Stimulated activated CD4-positive, alpha-beta T cell treated with anti-CD3 and anti-CD28 coated beads, Interleukin-15, amount 100 ng/mL, for 24 hours (primary cell): Measurements from ENCODE around the gene PTGS1.
"Not testable (repeated sequence)": the region's sequence is repeated elsewhere in the genome, so short reads cannot be mapped to it uniquely, and the experiment has no call there.

Source experiments
- DNase-seq: peaks from one replicate; pipeline ENCODE4 v3.0.0-alpha.2; 2020

The PTGS1 gene

GRCh38 chr9:122347348-122348287, 23.2 kb upstream of the PTGS1 start:
- DNase-seq = peak; percentile 22

GRCh38 chr9:122348288-122348777, 22.5 kb upstream of the PTGS1 start:
- no peak for DNase-seq

DNA sequence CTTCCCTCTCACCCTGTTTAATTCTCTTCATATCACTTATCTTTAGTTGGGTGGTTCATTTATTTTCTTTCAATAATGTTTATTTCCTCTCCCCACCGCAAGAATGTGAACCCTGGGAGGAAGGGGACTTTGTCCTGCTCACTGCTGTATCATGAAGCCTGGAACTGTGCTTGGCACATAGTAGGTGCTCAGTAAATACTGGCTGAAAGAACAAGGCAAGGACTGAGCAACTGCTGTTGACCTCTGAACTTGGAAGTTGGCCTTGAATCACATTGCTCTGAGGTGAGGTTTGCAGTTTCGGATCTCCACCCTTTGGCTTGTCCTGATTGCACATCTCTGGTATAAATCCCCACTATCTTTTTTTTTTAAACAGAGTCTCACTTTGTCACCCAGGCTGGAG, 22.0 kb upstream of the PTGS1 start:
- no peak for DNase-seq

GRCh38 chr9:122349201-122349600, 21.6 kb upstream of the PTGS1 start:
- DNase-seq = no peak

DNA sequence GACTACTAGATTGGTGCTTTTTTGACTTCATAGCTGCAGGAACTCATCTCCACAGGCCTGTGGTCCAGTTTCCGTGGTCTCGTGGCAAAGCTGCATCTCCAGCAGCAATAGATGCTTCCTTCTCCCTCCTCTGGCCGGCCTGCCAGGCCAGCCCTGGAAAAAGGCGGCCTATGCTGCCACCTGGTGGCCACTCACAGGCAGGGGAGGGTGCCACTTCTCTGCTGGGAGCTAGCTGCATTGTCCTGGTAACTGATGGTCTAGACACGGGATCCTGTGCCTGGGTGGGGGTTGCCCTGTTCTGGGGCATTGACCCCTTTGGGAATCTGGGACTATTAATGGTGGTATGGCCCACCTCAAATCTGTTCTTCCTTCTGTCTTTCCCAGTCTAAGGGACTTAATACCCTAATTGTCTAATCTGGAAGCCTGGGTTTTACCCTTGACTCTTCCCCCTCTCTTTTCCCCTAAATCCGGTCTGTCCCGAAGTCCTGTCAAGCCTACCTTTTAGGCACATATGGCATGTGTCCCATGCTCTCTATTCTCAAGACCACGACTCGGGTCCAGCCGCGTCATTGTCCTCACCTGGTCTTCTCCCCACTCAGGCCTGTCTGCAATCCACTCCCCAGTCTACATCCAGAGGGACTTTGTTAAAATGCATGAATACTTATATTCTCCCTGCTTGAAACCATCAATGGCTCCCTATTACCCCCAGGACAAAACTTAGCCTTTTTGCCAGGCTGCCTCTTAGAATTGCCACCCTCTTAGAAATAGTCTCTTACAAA, 20.1 kb upstream of the PTGS1 start:
- DNase-seq = peak; percentile 83

DNA sequence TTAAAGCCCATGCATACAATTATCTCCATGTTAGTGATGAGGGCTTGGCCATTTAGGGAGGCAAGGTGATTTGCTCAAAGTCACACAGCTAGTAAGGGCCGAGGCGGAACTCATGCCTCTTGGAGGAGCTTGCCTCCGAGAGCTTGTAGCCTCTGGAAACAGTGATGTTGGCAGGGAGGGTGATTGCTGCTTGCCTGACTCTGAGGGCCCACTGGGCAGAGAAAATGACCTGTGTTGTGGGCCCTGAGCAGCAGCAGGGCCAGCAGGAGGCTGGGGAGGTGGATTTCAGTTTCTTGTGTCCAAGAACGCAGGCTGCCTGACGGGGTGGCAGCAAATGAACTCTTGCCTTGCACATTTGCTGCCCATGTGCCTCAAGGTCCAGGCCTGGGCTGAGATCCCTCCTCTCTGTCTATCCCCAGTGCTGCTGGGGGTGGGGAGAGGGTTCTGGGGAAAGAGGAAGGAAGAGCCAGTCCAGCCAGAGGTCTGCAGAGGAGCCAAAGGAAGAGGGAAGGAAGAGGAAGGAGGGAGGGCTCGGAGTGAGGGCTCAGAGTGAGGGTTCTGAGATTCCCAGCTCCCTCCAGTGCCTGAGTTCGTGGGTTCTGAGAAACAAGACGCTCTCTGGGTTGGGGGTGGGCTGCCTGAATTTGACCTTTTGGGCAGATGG, 16.2 kb upstream of the PTGS1 start:
- no peak for DNase-seq

DNA sequence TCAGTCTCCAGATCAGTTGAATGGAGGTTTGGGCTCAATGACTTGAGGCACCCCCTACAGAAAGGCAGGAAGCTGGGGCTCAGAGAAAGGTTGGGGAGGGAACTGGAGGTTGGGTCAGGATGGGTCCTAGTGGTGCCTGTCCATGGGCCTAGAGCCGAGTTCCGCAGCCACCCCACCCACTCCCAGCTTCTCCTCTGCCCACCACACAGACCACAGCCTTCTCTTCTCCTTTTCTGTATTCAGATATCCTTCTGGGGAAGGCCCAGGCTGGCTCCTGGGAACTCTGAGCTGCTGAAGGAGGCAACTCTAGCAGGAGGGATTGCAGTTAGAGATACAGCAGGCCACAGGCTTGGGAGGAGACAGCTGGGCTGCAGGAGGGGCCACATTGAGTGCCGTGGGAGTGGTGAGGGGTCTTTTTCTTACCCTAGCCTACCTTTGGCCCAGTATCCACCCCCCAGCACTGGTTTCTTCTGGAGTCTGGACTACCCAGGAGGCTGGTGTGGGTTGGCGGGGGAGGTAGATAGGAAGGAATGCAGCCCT, 15.4 kb upstream of the PTGS1 start:
- no peak for DNase-seq

DNA sequence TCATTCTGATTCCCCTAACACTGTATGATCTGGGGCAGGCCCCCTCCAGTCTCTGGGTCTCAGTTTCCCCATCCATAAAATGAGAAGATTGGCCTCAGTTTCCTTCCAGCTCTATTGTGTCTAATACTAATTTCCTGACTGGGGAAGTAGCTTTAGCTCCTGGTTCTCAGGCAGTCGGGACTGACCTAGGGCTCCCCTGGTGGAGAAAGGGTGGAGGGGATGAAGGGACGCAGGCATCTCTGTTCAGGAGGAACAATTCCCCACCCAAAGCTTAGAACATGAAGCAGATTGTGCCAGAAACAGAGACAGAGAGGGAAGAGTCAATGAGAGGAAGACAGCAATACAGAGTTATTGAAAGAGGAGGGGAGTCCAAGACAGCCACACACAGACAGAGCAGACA, 14.2 kb upstream of the PTGS1 start:
- DNase-seq = no peak

- DNase-seq = no peak
Measured at GRCh38 chr9:122360891-122361290, 9.9 kb upstream of the PTGS1 start.

DNA sequence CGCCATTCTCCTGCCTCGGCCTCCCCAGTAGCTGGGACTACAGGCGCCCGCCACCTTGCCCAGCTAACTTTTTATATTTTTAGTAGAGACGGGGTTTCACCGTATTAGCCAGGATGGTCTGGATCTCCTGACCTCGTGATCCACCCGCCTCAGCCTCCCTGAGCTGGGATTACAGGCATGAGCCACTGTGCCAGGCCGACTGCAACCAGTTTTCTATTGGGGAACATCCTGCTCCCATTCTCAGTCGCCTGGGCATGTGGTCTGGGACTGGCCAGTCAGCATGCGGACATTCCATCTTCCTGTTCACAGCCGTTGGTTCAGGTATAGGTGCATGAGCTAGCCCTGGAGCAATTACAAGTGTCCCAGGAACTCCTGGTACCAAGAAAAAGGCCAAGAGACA, 7.7 kb upstream of the PTGS1 start:
- not testable (repeated sequence) for DNase-seq

GRCh38 chr9:122364117-122364782, 6.6 kb upstream of the PTGS1 start:
- DNase-seq = no peak

- no peak for DNase-seq
Measured at GRCh38 chr9:122364783-122365150, 6.1 kb upstream of the PTGS1 start.

DNA sequence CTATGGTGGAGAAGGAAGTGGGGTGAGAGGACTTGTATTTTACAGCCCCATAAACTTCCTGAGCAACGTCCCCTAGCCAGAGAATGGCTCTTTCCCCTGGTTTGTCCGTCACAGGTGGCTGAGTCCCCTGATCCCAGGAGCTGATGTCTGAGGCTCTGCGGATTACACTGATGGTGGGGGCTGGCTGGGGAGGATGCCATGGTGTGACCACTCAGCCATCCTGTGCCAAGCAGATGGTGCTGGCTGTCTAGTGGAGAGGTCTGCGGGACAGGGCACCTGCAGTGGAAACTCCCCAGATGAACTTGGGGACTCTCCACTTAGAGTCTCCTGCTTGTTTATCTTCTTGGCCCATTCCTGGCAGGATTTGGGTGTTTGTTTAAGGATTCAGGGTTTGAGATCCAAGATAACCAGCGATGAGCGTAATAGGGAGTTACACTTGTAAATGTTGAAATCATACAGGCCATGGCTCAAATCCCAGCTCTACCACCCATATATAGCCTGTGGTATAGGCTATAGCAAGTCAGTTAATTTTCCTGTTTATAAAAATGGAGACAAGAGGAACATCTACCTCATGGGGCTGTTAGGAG, 4.7 kb upstream of the PTGS1 start:
- no peak for DNase-seq

DNA sequence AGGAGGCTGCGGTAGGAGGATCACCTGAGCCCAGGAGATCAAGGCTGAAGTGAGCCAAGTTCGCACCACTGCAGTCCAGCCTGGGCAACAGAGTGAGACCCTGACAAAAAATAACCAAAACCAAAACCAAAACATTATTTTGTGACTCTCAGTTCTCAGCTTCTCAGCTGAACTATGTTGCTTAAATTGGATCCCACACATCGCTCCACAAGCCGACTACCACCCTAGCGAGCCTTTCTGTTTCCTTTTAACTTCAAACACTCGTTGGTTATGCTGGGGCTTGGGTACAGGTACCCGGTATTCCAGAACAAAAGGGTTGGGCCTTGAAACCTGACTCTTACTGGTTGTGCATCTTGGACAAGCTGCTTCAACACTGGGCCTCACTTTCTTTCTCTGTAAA, 3.8 kb upstream of the PTGS1 start:
- no peak for DNase-seq

DNA sequence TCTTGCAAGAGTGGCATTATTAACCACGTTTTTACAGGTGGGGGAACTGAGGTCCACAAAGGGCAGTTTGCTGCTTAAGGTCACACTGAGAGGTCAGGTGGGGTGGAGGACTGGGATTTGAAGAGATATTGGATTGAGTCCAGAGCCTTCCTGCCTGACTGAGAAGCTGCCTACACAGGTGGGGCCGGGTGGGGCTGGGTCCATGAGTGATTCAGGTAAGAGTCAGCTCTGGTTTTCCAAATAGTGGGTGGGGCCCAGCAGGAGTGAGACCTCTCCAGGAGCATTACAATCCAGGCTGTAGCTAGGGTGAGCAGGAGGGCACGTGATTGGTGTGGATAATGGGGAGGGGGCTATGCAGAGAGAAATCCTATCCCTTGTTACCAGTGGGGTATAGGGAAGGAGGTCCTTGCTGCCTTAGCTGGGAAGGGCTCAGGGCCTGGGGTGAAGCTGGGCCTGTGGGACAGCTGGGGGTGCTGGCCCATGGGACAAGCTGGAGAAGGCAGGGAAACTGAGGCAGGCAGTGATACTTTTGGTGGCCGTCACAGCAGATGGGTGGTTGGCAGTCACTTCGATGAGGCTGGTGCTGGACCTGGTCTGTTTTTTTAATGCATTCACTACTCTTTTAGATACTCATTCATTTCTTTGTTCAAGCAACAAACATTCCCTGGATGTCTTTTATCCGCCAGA, 2.9 kb upstream of the PTGS1 start:
- DNase-seq = no peak

- no peak for DNase-seq
Measured at GRCh38 chr9:122368642-122369041, 2.2 kb upstream of the PTGS1 start.

DNA sequence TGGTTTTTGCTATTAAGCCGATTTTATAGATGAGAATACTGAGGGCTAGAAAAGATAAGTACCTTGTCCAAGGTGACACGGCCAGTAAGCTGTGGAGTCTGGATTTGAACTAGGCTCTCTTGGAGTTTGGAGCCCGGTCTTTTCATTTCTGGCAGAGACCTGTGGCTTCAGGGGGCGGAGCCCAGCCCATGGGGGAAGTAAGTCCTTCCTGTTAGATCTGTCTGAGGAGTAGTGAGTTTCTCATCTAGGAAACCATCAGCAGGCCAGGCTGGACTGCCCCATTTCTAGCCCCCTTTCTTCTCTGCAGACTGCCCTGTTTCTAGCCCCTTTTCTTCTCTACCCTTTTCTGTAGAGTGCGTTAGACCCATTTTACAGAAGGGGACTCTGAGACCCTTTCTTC, 521 bp upstream of the PTGS1 start:
- no peak for DNase-seq

DNA sequence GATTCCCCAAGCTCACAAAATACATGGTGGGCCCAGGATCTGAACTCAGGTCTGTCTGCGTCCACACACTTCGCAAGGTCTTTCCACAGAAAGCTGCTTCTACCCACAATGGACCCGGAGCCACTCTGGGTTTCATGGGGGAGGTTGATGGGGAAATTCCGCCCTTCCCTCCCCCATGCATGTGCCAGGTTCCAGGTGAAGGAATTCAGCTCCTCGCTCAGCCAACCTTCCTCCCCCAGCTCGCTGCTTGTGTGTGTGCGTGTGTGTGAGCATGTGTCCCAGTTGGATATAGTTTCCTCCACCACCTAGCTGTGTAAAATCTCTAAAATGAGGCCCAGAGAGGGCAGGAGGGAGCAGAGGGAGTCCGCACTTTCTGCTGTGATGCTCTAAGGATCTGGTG, 1.0 kb downstream of the PTGS1 start:
- no peak for DNase-seq

DNA sequence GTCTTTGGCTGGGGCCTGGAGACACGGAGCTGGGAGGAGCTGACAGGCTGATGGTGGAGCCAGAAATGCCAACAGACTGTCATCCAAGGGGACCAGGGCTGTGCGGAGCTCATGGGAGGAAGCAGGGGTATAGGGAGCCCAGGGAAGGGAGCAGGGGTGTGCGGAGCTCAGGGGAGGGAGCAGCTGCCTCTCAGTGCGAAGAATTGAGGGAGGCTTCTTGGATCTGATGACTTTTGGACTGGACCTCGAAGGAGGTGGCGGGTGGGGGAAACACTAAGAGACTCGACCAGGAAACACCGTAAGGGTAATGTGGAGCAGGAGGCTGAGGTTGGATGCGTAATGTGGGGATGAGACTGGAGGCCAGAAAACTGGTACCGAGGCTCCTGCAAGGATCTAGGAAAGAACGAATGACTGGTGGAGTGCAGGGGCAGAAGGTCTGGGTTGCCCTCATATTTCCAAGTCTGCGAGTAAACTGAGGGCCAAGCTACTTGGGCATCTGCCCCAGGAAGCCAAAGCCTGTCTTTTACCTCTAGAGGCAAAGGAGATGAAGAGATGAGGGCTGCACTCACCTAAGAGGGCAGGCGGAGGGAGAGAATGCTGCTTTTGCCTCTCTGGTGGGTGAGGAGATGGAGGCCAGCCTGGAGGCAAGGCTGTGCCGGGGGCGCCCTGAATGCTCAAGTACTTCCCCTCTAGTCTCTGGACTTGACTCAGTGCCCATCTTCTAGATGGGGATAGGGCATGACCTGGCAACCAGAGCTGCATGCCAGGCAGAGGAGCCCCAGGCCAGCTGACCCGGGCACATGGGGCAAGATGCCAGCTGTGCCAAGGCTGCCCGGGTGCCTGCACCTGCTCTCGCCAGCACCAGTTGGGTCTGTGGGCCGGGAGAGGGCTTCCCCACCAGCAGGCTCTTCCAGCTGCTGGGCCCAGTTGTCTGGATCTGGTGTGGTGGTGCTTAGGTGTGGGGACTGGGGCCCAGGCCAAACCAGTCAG, 2.3 kb downstream of the PTGS1 start:
- DNase-seq = no peak

- no peak for DNase-seq
Measured at GRCh38 chr9:122374885-122375420, 4.1 kb downstream of the PTGS1 start.
